Inflammatory macrophage treated with lipopolysaccharide for 4 hours (primary cell): Measurements from ENCODE around the gene SRCIN1.
A peak's percentile ranks its signal among the peaks of the same experiment; 100 is the strongest.
"Not testable (repeated sequence)": the region's sequence is repeated elsewhere in the genome, so short reads cannot be mapped to it uniquely, and the experiment has no call there.

Experiments used
- DNase-seq: peaks from one replicate; pipeline ENCODE4 v3.0.0-alpha.2; 2020

Gene SRCIN1

DNA sequence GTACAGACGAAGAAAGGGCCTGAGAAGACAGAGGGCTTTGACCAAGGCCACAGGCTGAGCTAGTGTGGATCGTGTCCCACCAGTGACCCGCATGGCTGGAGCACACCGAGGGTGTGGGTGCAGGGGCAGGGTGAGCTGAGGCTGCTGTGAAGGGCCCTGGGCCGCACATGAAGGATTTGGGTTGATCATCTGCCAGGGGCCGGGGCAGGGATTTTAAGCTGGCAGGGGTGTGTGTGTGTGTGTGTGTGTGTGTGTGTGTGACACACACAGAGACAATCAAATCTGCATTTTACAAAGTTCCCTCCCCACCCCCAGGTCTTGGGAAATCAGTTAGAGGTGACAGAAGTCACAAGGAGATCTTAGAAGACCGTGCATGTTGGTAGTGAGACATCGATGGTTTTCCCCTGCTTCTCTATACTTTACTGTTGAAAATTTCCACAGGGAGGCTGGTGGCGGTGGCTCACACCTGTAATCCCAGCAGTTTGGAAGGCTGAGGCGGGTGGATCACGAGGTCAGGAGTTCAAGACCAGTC, 65.2 kb downstream of the SRCIN1 start:
- DNase-seq: peak; percentile 27

- no peak for DNase-seq
These were observed 66.4 kb downstream of the SRCIN1 start for GRCh38 chr17:38539386-38539785.

DNA sequence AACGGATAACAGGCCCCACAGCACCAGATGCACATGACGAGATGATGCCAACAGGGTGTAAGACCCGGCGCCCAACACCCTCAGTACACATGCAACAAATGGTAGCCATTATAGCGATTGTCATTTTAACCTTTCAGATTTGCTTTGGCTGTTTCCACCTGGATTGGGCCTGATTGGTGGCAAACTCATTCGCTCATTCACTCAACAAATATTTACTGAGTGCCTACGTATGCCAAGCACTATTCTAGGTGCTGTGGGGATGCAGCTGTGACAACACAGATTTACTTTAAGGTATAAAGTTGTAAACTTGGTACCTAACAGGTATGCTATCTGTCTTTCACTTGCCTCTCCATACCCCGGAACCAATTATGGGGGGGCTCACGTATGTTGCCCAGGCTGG, 66.8 kb downstream of the SRCIN1 start:
- no peak for DNase-seq

- no peak for DNase-seq
These were observed 69.1 kb downstream of the SRCIN1 start for GRCh38 chr17:38536661-38537060.

DNA sequence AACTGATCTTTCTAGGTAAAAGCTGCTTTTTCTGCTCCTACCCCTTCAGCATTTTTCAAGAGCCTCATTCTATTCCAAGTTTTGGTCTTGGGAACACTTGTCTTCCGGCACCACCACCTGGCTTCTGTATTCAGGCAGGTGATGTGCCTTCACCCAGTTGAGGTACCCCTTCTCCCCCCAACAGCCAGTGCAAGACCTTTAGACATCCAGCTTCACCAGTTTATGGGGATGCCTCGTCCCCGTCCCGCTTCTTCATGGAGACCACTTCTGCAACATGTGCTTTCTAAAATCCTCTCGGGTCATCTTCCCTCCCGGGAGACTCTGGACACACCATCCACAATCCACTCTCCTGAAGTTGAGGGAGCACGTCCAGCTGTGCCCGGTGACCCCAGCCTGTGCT, 69.9 kb downstream of the SRCIN1 start:
- no peak for DNase-seq

GRCh38 chr17:38534498-38534885, 71.3 kb downstream of the SRCIN1 start:
- DNase-seq: no peak

DNA sequence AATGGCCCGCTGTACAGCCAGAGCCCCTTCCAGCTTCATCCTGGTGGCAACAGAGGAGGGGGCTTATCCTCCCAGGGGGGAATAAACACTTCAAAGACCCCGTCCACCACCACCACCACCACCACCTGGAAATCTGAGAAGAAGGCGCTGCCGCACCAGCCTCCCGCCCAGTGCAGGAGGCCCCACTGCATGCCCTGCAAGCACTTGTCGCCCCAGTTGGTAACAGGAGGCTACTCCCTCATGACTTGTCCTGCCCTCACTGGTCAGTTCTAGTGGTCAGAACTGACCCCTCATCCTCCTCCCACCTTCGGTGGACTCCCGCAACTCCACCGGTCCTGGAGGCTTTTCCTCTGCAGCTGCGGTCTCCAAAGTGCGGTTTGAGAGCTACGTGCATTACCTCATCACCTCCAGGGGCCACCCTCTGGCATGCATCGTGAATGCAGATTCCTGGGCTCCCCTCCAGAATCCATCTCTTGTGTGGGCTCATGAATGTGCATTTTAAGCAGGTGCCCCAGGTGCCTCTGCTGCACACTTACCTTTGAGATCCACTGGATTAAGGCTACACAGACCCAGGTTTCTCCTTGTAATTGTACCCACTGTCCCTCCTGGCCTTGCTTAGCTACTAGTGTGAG, 71.8 kb downstream of the SRCIN1 start:
- no peak for DNase-seq

GRCh38 chr17:38533241-38533640, 72.5 kb downstream of the SRCIN1 start:
- no peak for DNase-seq

DNA sequence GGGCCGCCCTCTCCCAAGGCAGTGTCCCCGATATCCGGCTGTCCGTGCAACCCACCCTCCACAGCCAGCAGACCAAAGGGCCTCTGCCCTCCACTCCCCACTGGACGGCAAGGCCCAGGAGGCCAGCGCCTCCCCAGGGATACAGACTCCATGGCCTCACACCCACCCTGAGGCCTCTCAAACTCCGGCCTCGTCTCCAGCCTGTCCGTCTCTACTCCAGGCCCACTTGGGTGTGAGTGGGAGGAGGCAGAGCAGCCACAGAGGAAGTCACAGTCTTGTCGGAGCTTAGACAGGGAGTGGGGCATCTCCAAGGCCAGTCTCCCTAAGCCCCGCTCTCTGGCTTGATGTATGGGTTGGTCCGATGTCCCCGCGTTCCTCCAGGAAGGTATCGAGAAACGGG, 73.3 kb downstream of the SRCIN1 start:
- DNase-seq: no peak

GRCh38 chr17:38531761-38532160, 74.0 kb downstream of the SRCIN1 start:
- DNase-seq: not testable (repeated sequence)

- not testable (repeated sequence) for DNase-seq
These were observed 74.9 kb downstream of the SRCIN1 start for GRCh38 chr17:38530856-38531255.

DNA sequence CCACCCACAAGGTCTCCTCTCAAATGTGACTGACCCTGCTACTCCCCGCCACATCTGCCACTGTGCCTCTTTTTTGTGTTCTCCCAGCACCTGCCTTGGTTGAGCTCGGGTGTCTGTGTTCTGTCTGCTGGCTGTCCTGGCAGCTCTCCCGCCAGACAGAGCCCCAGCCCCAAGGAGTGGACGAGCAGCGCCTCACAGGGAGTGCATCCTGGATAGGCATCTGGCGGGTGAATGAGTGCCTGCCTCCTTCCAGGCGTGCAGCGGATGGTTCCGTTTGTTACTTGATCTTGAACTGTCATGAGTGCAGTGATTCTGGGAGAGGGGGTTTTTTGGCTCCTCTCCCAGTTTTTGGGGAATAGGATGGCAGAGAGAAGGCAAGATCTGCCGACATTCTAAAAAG, 77.6 kb downstream of the SRCIN1 start:
- DNase-seq: not testable (repeated sequence)

- DNase-seq: not testable (repeated sequence)
These were observed 79.2 kb downstream of the SRCIN1 start for GRCh38 chr17:38526526-38526925.

DNA sequence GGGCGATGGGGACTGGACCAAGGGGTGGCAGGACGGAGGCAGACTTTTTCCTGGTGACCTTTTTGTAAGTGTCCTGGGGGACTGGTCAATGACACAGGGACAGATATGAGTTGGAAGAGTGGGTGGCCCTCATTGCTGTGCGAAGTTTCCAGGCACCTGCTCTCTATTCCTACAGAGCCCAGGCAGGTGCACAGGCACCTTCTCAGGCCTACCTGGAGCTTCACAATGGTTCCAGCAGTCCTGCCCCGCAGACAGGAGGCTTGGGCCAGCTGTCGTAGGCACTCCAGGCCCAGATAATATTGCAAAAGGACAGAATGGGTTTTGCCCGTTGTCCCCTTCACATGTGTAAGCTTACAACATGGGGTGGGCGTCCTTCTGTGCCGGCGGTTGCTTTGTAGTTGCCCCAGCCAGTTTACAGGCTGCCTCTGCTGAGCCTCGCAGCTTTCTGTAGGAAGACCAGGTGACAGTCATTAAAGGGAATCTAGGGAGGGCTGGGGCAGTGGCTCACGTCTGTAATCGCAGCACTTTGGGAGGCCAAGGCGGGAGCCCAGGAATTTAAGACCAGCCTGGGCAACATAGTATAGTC, 93.2 kb downstream of the SRCIN1 start:
- no peak for DNase-seq

GRCh38 chr17:38511150-38512108, 94.3 kb downstream of the SRCIN1 start:
- no peak for DNase-seq

DNA sequence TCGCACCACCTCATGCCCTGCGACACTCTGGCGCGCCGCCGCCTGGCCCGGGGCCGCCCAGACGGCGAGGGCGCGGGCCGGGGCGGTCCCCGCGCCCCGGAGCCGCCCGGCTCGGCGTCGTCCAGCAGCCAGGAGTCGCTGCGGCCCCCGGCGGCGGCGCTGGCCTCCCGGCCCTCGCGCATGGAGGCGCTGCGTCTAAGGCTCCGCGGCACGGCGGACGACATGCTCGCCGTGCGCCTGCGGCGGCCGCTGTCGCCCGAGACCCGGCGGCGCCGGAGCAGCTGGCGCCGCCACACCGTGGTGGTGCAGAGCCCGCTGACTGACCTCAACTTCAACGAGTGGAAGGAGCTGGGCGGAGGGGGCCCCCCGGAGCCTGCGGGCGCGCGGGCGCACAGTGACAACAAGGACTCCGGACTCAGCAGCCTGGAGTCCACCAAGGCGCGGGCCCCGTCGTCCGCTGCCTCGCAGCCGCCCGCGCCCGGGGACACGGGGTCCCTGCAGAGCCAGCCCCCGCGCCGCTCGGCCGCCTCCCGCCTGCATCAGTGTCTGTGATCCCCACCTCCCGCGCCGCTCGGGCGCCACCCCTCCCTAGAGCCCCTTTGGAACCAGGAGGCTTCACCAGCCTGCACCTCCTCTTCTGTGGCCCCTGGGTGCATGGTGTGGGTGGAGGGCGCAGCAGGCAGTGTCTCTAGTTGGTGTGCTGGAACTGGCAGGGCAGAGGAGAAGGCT, 95.2 kb downstream of the SRCIN1 start:
- peak; percentile 23 for DNase-seq

DNA sequence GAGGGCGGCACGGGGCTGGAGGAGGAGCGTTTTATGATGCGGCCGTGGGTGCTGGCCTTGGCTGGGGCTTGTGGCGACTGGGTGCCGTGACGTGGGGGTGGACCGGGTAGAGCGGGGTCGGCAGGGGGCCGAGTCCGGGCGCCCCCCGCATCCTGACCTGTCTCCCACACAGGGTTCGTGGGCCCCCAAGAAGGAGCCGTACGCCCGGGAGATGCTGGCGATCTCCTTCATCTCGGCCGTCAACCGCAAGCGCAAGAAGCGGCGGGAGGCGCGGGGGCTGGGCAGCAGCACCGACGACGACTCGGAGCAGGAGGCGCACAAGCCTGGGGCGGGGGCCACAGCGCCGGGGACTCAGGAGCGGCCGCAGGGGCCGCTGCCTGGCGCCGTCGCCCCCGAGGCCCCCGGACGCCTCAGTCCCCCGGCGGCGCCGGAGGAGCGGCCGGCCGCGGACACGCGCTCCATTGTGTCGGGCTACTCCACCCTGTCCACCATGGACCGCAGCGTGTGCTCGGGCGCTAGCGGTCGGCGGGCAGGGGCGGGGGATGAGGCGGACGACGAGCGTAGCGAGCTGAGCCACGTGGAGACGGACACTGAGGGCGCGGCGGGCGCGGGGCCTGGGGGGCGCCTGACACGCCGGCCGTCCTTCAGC, 95.9 kb downstream of the SRCIN1 start:
- no peak for DNase-seq

DNA sequence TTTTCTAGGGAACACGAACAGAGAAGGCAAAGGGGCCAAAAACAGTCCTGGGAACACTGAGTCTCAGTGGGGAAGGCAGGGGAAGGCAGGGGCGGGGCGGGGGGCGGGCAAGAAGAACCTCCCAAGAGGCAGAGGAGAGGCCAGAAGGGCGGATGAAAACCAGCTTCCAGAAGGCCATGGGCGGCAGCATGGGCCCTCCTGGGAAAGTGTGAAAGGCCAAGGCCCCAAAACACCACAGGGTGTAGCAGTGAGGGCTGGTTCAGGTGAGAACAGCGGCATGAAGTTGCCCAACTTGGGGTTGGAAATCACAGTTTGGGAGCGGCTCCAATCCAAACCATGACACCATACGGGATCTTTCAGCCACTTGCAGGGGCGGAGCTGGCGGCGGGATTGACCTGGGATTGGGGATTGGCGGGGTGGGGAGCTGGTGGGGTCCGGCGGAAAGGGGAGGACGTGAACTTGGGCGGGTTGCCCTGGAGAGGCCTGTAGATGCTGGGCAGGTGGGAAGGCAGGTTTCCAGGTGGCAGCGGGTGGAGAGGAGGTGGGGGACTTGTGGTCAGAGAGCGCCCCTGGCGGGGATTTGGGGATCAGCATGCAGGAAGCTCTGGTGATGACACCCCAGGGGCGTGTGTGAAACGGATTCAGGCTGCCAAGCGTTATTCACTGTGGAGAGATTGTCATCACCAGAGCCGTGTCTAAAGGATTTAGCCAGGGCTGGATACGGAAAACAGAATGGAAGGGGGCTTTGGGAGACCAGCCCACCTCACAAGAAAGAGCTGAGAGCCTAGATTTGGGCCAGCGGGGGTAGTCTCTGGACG, 96.6 kb downstream of the SRCIN1 start:
- DNase-seq: peak; percentile 73

- no peak for DNase-seq
These were observed 97.2 kb downstream of the SRCIN1 start for GRCh38 chr17:38508570-38508950.

DNA sequence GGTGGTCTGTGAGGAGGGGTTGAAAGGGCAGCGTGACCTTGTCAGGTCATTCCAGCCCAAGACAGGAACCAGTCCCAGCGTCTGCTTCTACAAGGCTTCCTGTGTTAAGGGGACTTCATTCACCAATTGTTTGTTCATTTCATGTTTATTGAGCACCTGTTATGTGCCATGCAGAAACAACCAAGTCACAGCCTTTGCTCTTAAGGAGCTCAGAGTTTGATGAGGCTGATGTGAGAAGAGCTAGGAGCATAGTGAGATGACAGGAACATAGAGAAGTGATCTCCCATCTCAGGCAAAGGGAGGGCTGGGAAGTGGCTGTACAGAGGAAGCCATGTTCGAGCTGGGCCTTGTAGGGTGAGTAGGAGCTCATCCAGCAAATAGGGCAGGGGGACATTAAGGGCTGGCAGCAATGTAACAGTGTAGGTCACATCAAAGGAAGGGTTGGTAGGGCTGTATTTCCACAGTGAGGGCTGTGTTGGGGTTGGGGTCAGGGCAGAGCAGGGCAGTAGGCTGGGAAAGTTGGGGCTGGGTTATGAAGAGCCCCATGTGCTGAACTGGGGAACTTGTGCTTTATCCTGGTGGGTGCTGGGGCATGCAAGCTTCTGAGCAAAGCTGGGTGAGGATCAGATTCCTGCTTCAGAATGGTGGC, 97.7 kb downstream of the SRCIN1 start:
- no peak for DNase-seq

- no peak for DNase-seq
These were observed 98.3 kb downstream of the SRCIN1 start for GRCh38 chr17:38507436-38507835.
